IMR-90 (cell line): ENCODE results near the gene VWA8.

ENCODE experiments used
- BHLHE40 ChIP-seq: fragments of 150-350 bp; IDR thresholded peaks from 2 replicates; pipeline ENCODE4 v1.6.1; 2016; ENCODE audit warnings: mild to moderate bottlenecking, low read depth, low read length
- CEBPB ChIP-seq: IDR thresholded peaks from 2 replicates; pipeline ENCODE4 v1.6.1; 2012; ENCODE audit warnings: low read depth, low read length, improper control_type of control experiment
- CHD1 ChIP-seq: IDR thresholded peaks from 2 replicates; pipeline ENCODE4 v1.6.1; 2012; ENCODE audit warnings: low read depth, low read length, improper control_type of control experiment
- FOS ChIP-seq: fragments of 150-350 bp; IDR thresholded peaks from 2 replicates; pipeline ENCODE4 v1.6.1; 2016; ENCODE audit warnings: low read depth, low read length
- MAFK ChIP-seq: IDR thresholded peaks from 2 replicates; pipeline ENCODE4 v1.6.1; 2012; ENCODE audit warnings: low read depth, low read length, improper control_type of control experiment
- NFE2L2 ChIP-seq: fragments of 150-350 bp; IDR thresholded peaks from 2 replicates; pipeline ENCODE4 v1.6.1; 2016; ENCODE audit warnings: low read depth, mild to moderate bottlenecking, low read length
- POLR2A ChIP-seq: IDR thresholded peaks from 2 replicates; pipeline ENCODE4 v1.6.1; 2012; ENCODE audit warnings: mild to moderate bottlenecking, low read depth, low read length
- RAD21 ChIP-seq: IDR thresholded peaks from 2 replicates; pipeline ENCODE4 v1.6.1; 2012; ENCODE audit warnings: low read length, improper control_type of control experiment
- RCOR1 ChIP-seq: IDR thresholded peaks from 2 replicates; pipeline ENCODE4 v1.6.1; 2012; ENCODE audit warnings: mild to moderate bottlenecking, low read length, improper control_type of control experiment; ENCODE audit not compliant: insufficient replicate concordance
- TF ChIP-seq, protein P1 (sequence below): conservative IDR thresholded peaks from 2 replicates; pipeline ENCODE4 v1.5.1; 2012; ENCODE audit warnings: mild to moderate bottlenecking, low read depth, low read length, improper control_type of control experiment
- TF ChIP-seq, protein P2 (sequence below): fragments of 150-350 bp; IDR thresholded peaks from 2 replicates; pipeline ENCODE4 v1.6.1; 2016; ENCODE audit warnings: low read depth, mild to moderate bottlenecking, low read length, moderate library complexity, borderline replicate concordance

DNA sequence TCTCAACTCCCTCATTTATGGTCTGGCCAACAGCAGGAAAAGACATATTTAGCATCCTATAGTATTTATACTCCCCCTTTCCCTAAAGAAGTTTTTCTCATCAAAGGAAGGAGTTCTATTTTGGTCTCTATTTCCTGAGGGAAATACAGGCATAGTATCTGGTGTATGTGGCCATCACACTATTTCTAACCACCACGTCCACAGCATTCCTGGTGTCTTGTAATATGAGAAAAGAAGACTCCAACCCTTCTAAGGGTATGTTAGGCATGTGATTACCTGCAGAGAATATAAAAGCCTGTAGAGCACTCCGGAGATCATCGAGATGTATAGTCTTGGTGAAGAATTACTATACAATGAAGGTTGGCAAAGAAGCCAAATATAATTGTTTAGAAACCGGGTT, 137.4 kb downstream of the VWA8 start:
- TF ChIP-seq, protein P1, sequence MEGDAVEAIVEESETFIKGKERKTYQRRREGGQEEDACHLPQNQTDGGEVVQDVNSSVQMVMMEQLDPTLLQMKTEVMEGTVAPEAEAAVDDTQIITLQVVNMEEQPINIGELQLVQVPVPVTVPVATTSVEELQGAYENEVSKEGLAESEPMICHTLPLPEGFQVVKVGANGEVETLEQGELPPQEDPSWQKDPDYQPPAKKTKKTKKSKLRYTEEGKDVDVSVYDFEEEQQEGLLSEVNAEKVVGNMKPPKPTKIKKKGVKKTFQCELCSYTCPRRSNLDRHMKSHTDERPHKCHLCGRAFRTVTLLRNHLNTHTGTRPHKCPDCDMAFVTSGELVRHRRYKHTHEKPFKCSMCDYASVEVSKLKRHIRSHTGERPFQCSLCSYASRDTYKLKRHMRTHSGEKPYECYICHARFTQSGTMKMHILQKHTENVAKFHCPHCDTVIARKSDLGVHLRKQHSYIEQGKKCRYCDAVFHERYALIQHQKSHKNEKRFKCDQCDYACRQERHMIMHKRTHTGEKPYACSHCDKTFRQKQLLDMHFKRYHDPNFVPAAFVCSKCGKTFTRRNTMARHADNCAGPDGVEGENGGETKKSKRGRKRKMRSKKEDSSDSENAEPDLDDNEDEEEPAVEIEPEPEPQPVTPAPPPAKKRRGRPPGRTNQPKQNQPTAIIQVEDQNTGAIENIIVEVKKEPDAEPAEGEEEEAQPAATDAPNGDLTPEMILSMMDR, result no peak
- TF ChIP-seq RAD21, result no peak
- TF ChIP-seq CHD1, result no peak
- no peak for TF ChIP-seq FOS
- TF ChIP-seq BHLHE40, result no peak
- TF ChIP-seq POLR2A, result no peak
- no peak for TF ChIP-seq MAFK
- TF ChIP-seq CEBPB, result no peak
- TF ChIP-seq, protein P2, sequence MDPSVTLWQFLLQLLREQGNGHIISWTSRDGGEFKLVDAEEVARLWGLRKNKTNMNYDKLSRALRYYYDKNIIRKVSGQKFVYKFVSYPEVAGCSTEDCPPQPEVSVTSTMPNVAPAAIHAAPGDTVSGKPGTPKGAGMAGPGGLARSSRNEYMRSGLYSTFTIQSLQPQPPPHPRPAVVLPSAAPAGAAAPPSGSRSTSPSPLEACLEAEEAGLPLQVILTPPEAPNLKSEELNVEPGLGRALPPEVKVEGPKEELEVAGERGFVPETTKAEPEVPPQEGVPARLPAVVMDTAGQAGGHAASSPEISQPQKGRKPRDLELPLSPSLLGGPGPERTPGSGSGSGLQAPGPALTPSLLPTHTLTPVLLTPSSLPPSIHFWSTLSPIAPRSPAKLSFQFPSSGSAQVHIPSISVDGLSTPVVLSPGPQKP, result no peak
- no peak for TF ChIP-seq RCOR1
- TF ChIP-seq NFE2L2, result no peak
